Activated CD8-positive, alpha-beta memory T cell treated with anti-CD3 and anti-CD28 coated beads for 24 hours (primary cell): ENCODE results near the gene HOXA10.

Experiments used
- DNase-seq: peaks from one replicate; pipeline ENCODE4 v3.0.0-alpha.2; 2020

The HOXA10 gene

DNA sequence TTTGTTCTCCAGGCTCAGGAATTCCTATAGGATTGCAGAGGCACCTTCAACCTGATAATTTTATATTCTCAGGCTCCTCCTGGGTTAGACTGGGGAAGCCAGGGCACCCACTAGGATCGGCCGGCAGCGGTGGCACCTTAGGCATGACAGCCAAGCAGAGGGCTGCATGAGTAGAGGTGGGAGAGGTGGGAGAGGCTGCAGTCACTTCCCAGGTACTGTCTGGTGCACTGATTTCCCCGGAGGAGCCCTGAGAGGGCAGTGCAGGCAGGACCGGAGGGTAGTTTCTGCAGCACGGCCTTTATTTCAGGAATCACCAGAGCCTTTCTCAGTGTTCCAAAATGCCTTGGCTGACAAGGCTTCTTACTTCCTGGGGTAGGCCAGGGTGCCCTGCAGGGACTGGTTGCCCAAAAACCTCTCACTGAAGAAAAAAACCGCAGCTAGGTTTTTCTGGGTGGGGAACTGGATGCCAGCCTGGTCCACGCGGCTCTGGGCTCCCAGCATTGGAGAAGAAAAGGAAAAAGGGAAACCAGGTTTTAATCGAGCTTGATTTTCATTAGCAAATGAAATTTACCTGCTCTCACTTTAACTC is 29.3 kb upstream of the HOXA10 start:
- peak; percentile 50 for DNase-seq

DNA sequence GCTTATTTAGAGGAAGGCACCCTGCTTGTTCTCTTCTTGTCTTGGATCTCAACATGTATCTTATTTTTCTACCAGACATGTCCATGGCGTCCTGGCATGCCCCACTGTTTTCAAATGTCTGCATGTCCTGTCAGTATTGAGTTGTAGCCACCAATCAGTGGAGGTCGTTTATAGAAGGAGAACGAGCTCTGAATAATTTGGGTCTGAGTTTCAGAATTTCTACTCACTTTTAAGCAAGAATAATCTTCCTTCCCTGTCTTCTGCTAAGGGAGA is 28.7 kb upstream of the HOXA10 start:
- DNase-seq: no peak

DNA sequence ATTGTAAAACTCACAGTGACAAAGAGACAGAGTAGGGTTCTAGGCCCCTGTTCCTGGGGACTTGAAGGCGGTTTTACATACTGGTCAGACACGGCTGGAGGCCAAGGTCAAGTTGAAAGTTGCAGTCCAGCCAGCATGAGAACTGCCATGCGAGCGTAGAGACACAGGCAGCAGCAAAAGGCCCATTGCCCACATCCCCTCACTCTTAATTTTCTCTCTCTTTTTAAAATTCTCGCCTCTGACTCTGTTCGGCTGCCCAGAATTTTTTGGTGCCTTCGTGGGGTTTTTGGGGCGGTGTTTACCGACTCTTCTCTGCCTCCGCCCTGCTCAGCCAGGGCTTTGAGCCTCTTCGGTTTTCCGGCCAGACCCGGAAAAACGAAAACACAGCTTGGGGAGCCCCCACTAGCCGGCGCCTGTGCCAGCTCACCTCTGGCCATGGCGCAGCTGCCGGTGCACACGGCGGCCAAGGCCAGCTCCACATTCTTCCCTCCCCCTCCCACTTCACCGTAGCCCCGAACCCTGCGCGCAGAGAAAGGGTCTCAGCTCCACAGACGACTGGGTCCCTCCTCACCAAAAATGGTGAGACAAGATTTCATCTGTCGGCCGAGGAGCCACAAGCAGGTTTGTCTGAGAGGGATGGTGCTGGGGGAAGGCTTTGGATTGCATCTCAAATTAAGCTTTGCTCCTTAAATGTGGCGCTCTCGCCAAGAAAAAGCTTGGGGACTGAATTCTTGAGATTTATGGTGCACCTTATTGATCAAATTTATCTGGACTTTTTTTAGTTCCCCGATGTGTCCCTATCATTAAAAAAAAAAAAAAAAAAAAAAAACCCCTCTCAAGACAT is 28.1 kb upstream of the HOXA10 start:
- peak; percentile 56 for DNase-seq

DNA sequence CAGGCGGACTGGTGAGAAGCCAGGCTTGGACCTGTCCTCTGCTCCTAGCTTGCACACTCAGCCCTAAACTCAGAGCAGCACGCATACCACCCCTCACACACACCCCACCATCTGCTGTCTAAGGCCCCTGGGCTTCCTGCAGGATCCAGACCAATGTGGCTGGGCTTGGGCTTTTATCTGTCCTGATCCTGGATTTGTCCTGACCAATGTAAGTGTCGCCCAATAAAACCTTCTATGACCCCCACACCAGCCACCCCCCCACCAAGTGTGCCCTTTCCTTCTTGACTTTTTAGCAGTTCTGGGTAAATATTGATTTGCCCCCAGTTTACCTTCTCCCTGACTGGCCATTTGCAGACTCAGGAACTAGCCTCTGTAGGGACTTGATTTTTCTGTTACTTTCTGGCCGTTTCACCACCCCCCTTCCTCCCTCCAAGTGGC is 27.5 kb upstream of the HOXA10 start:
- DNase-seq: no peak

DNA sequence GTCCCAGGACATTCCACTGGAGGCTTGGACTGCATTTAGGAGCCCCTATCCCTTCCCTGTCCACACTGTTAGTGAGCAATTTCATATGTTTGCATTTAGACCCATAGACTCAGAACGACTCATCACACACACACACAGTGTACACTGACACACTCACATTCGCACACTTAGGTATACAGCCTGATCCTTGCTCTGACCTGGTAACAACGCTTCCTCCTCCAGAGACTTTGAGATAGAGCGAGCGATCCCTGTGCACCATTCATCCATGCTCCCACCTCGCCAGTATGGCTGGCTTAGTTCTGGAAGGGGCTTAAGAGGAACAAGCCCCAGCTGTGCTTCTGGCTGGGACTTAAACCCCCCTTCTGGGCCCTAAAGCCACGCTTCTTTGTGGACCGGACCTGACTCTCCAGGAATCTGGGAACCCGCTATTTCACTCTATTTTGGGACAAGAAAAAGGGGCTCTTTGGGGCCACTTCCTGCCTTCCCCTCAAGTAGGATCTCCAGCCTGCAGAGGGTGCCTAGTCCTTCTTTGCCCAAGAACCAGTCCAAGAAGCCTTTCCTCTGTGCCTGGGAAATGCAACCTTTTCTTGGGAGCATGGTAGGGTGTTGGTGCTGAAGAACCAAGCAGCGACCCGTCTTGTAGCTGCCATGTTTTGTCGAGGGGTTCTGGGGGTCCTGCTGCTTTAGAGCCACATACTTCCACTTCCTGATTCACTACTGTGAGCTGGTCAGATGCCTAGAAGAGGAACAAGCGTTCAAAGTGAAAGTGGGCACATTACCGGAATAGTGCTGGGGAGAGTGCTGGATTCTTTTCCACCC is 26.9 kb upstream of the HOXA10 start:
- peak; percentile 58 for DNase-seq

DNA sequence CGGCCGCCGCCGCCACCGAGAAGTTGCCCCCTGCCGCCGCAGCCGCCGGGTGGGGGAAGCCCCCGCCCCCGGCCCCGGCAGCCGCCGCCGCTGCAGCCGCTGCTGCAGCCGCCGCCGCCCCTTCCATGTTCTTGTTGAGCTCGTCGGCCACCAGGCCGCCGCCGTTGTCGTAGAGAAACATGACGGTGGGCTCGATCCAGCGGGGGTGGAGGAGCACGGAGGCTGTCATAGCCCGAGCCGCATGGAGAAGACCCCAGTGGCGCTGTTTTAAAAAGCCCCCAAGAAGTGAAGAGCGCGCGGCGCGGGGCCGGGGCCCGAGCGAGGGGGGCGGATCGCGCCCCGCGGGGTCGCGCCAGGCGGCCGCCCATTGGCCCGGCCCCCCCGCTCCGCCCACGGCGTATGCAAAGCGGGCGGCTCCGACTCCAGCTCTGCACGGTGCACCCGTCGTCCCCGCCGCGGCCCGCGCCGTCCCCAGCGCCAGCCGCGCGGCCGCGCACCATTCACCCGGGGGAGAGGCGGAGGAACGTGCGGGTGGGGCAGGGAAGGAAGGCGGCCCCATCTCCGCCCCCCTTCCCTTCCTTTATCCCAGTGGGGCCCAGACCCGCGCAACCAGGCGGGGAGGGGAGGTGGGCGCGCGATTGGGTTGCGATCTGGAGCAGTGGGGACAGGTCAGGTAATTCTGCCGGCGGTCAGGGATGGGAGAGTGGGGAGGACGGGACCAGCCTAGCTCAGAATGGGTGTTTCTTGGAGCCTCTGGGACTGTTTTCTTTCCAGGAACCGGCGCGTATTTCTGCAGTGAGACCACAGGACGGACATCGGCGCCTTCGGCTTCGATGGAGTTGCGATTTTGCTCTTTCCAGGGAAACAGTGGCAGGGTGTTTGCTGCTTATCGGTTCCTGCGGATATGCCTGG is 26.0 kb upstream of the HOXA10 start, which contains the start of gene HOXA13:
TSS of gene HOXA13 (minus strand) at position 243 of the 912 bp plus-strand sequence. CDS start at position 229, 14 bp downstream.
- peak; percentile 67 for DNase-seq

DNA sequence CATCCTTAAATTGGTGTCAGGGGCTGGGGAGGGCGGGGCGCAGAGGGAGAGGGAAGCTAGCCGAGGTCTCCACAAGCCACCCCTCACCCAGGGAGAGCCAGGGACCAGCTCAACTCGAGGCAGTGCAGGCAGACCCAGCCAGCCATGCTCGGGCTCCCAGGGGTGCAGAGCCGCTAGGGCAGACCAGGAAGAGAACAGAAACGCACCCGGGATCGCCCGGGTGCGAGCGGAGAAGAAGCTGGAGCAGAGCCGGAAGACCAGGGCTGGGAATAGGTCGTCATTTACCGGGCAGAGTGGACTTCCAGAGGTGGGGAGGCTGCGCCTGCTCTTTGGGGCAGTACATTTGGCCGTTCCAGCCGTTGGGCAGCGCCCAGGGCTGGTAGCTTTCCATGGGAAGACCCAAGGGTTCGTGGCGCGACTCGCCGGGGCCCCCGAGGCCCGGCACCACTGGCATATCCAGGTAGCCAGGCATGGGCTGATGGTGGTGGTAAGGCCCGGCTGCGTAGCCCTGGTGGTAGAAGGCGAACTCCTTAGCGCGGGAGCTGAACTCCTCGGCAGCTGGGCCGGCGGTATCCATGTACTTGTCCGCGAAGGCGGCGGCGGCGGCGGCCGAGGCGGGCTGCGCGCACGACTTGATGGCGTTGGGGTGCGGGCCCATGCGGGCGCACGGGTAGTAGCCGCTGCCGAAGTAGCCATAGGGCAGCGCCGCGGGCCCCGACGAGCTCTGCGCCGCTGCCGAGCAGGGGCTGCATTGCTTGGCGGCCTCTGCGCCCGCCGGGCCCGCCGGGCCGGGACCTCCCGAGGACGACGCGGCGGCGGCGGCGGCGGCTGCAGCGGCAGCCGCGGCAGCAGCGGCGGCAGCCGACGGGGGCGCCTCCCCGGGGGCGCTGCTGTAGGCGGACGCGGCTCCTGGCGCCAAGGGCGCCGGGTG is 25.0 kb upstream of the HOXA10 start:
- DNase-seq: peak; percentile 65

DNA sequence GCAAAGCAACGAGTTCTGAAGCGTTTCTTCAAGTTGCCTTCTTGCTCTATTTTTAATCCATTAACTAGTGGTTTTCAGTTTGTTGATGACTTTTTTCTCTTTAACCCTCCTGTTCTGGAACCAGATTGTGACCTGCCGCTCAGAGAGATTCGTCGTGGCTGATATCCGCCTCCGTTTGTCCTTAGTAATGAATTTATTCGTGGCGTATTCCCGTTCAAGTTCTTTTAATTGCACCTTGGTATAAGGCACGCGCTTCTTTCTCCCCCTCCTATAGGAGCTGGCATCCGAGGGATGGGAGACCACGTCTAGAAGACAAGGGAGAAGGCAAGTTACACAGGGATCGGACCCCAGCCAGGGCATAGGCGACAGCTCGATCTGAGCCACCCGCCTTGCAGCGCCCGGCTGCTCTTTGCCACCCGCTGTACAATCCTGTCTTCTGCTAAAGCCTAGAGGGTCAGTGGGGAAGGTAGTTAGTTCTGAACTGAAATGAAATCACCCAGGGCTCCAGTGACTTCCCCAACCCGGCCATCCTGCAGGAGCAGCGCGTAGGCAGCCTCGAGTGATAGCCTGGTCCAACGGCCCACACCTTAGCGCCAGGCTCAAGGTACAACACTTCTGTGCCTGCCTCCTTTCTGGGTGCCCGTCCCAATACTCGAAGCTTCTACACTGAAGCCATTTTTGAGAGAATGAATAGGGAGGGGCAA is 24.2 kb upstream of the HOXA10 start:
- peak; percentile 59 for DNase-seq

DNA sequence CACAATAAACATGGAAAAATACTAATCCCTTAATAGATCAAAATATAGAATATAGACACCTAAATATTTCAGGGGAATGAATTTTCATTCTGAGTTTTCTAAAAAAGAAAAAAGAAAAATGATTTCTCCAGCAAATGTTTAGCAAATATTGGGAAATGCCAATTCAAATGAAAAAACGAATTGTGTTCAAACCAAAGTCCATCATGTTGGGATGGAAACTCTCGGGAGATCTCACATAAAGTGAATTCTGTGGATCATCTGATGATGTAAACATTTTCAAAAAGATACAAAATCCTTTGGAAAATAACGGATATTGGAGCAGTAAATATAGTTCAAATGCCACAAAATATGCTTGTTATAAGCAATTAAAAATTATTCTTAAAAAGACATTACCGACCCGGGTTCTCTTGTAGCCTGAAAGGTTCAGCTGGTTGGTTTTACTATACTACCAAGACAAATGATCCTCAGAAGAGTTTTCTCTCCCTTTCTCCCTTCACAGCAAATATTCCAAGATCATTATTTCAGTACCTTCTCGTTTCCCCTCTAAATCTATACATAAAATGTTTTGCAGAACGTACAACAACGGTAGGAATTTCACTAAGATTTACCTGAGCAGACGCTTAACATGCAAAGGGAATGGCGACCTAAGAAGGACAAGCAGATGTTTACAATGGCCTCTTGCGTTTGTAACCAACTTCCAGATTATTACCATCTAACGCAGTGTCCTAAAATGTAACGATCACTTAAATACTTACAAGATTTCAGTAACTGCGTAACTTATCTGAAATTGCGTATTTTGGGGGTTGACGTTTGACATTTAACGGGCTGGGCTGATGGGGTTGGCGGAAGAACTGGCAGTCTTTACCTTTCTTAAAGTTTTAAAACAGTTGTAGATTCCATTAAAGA is 23.3 kb upstream of the HOXA10 start:
- DNase-seq: no peak

DNA sequence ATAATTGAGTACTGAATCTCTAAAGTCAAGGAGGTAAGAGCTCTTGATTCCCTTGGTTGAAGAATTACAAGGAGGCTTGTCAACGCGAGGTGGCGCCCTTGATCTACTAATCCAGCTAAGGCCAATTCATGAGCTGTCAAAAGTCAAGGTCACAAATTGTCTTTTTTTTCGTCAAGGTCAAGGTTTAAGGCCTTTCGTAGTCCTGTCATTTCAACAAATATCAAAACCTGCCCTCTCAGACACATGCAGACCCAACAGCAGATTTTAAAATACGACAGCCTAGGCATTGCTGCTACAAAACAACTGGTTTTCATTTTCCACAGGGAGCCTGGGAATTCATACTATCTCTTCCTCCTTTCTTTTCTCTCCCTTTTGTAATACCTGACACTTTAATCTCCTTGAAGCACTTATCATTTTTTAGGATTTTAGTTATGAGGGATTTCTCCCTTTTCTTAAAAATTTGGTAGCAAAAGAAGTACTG is 22.2 kb upstream of the HOXA10 start:
- DNase-seq: peak; percentile 93

DNA sequence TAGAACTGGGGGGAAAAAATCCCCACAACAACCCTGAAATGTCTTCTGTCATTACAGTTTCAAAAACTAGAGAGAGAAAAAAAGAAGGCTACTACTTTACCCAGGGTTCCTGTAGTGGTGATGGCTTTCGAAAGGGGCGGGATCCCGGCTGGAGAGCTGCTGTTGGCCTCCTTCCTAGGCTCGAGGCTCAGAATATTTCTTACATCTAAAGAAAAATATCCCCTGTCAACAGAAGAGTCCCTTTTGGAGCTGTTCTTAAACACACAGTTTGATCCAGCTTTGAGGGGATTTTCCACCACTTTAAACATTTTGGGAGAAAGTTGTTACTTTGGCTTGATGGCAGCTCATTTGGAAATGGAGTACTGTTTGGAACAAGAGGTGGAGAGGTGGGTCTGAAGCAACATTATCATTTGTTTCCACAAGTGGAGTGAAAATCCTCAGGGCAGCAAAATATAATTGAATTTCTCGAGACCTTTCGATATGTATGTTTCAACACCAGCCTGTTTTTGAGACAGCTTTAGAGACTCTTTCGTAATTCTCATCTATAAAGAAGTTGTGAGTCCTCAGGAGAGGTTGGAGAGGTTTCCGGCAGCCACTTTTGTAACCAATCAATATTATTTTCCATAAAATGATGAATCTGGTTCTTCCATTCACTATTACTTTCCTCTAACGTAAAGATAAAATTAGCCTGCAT is 20.7 kb upstream of the HOXA10 start:
- DNase-seq: peak; percentile 33

DNA sequence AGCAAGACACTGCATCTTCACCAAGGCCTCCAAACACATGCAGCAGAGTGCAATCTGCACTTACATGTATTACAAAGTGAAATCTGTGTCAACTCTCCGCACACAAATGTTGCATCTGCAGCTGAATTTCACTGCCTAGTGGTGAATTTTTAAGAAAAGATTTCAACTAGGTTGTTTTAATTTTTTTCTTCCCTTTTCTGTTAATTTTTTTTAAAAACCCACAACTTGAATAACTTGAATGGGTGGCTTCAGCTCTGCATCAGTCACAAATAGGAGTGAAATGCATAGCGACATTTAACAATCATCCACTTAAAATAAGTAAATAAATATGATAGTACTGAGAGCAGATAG is 19.9 kb upstream of the HOXA10 start:
- no peak for DNase-seq

DNA sequence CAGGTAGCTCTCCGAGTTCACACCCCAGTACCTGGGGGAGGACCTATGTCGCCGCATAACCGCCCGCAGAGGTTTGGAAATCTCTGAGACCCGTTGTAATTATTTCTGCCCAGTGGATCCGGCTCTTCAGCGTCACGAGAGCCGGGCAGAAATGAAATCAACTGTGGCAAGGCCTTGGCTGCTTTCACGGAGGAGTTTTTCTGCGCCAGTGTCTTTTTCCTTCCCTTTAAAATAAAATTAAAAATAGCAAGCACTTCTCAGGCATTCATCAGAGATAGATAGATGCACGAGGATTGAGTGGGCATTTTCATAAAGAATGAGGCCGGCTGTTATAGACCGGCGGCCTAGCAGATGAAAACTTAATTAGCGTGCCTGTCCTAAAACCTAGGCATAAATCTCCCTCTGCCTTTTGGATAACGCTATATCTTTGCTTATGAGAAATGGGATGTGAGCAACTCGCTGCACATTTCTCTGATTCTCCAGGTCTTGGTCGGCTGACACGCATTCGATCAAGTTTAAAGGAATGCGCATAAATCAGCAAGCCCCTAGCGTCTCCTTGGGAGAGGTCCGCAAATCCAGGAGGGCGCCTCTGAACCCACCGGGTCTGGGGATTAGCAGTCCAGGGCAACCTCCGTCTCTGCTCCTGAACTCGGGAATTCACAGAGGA is 19.3 kb upstream of the HOXA10 start:
- peak; percentile 56 for DNase-seq

DNA sequence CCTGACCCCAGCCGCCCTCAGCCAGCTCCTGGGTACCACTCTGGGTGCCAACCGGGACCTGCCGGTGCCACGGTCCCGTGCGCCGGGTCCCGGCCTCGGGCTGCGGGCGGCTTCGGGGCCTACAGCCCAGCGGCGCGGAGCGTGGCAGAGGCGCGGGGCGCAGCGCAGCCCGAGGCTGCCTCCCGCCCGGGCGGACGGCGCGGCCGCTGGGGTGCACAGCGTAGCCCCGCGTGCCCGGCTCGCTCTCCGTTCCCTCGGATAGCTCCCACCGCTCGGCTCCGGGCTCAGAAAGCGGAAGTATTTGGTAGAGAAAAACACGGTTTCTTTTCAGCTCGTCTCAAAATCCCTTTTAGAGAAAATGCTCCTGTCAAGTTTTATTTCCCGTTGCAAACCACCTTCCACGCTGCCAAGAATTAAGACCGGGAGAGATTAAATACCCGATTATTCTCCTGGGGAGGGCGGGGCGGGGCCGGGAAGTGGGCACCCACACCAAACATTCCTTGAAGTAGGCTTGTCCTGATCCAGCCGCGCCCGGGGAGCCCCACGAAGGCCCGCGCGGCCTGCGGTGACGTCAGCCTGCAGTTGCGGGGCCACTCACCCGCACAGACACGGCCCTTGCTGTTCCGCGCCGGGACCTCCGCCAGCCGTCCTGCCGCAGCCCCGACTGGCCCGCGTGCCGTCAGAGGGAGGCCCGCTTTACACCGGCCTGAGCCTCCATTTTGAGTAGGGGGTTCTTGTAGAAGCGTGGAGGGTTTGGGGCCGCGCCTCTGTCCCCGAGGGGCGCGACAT is 18.6 kb upstream of the HOXA10 start:
- DNase-seq: peak; percentile 69

DNA sequence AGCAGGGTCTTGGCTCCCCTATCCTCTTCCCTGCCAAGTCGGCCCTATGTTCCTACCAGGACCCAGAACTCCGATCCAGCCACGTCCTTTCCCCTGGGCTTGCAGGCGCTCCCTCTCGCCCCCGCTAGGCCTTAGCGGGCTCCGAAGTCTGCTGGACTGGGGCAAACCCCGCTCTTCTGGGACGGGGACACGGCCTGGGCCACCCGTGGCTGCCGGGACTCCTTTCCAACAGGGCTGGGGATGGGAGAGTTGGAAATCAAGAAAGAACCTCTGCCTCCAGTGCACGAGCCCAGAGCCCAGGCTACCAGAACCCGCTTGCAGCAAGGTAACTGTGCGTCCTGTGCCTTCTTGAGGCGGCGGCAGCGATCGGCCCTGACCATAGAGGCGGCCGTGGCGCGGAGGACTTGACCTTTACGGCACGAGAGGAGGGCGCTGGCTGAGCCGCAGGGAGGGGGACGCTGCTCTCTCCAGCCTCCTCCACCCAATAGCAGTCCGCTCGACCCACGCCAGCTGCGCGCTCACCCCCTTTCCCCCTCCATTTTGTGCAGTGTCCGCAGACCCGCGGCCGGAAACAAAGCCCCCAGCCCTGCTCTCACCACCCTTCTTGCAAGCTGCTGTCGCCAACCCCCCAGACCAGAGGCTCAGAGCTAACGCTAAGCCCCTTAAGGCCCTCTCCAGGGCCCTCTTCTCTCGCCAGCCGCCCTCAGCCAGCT is 17.9 kb upstream of the HOXA10 start:
- peak; percentile 65 for DNase-seq

DNA sequence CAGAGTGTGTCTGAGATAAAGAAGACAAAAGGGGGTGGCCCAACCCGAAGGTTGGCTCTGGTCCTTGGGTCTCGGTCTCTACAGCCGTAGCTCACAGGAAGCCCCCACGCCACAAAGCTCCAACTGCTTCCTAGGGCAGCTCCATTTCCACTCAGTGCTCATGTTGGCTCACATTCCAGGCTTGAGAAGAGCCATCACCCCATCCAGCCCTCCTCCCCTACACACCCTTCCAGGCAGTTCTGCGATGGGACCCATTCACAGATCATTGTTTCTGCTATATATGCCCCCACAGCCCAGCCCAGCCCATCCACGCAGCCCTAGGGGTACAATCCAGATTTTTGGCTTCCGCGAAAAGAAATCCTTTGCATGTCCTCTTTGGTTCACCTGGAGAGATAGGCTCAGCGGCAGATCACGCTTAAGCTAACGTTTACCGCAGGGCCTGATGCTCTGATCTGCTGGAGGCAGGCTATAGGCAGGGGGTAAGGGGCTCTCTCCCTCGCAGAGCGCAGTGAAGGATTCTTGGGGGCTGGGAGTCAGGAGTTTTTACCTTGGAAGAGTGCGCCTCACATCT is 17.1 kb upstream of the HOXA10 start:
- peak; percentile 56 for DNase-seq
